A673 (cell line): ENCODE results near the gene ZFAND2A. TPM values are rescaled to one million over a fixed set of nuclear protein-coding genes. Genes with fewer than 3 reads are reported as not detected.
A peak's percentile ranks its signal among the peaks of the same experiment; 100 is the strongest.
"Not testable (repeated sequence)": the region's sequence is repeated elsewhere in the genome, so short reads cannot be mapped to it uniquely, and the experiment has no call there.

ENCODE experiments used
- BruUV-seq: library from RNA; stranded (reverse); fragments of 400-500 nt; replicated peaks from 2 replicates; lab custom pipeline; 2021; lab: Mats Ljungman, UMichigan
- CTCF ChIA-PET: fragments of 300-600 bp; sonication (Branson Sonifier 250); formaldehyde crosslinking; loops from one replicate; lab custom pipeline; 2022; ENCODE audit warnings: antibody characterized with exemption; lab: Charles Lee
- POLR2A ChIA-PET: fragments of 300-600 bp; sonication (Branson Sonifier 250); formaldehyde crosslinking; loops from one replicate; lab custom pipeline; 2022; ENCODE audit warnings: antibody characterized with exemption; ENCODE audit not compliant: low non-redundant PET; lab: Charles Lee
- DNase-seq: peaks from one replicate; pipeline ENCODE4 v3.0.0-alpha.2; 2015; ENCODE audit warnings: low spot score
- H3K27ac ChIP-seq: fragments of 200-600 bp; sonication (generic); 2 replicates; pipeline ENCODE4 v1.5.1; 2016; ENCODE audit warnings: mixed run types, low read depth, mild to moderate bottlenecking, mixed read lengths, antibody characterized with exemption, low read length; ENCODE audit not compliant: poor library complexity, severe bottlenecking
- H3K27me3 ChIP-seq: fragments of 200-600 bp; sonication (generic); replicated peaks from 2 replicates; pipeline ENCODE4 v1.6.1; 2017; ENCODE audit warnings: mixed run types, low read depth, mild to moderate bottlenecking, mixed read lengths, antibody characterized with exemption, low read length; ENCODE audit not compliant: insufficient read depth, poor library complexity
- H3K36me3 ChIP-seq: fragments of 200-600 bp; sonication (generic); 2 replicates; pipeline ENCODE4 v1.6.1; 2016; ENCODE audit warnings: mixed run types, mild to moderate bottlenecking, mixed read lengths, antibody characterized with exemption, low read length; ENCODE audit not compliant: insufficient read depth, poor library complexity, severe bottlenecking
- H3K4me1 ChIP-seq: fragments of 200-600 bp; sonication (generic); 2 replicates; pipeline ENCODE4 v1.6.1; 2017; ENCODE audit warnings: mixed run types, mild to moderate bottlenecking, mixed read lengths, antibody characterized with exemption, low read length; ENCODE audit not compliant: insufficient read depth, poor library complexity, severe bottlenecking
- H3K4me3 ChIP-seq: fragments of 200-600 bp; sonication (generic); 2 replicates; pipeline ENCODE4 v1.5.1; 2016; ENCODE audit warnings: low read depth, mixed run types, mild to moderate bottlenecking, mixed read lengths, low read length; ENCODE audit not compliant: poor library complexity, severe bottlenecking
- H3K9me3 ChIP-seq: fragments of 200-600 bp; sonication (generic); 2 replicates; pipeline ENCODE4 v1.6.1; 2016; ENCODE audit warnings: mixed run types, low read depth, mild to moderate bottlenecking, mixed read lengths, antibody characterized with exemption, low read length; ENCODE audit not compliant: poor library complexity, severe bottlenecking
- CTCF ChIP-seq: fragments of 300-800, 200-600 bp; sonication (generic); conservative IDR thresholded peaks from 2 replicates; pipeline ENCODE4 v1.5.1; 2017; ENCODE audit warnings: low read depth, mild to moderate bottlenecking, antibody characterized with exemption, low read length, moderate library complexity, mixed read lengths
- EZH2 ChIP-seq: fragments of 200-600 bp; sonication (generic); IDR thresholded peaks from 2 replicates; pipeline ENCODE4 v1.6.1; 2017; ENCODE audit warnings: borderline replicate concordance, low read depth, mild to moderate bottlenecking, mixed read lengths, antibody characterized with exemption, low read length; ENCODE audit not compliant: poor library complexity, severe bottlenecking
- intact Hi-C: fragments of 100-400 bp; cut with micrococcal nuclease; formaldehyde crosslinking; loops from one replicate; pipeline ENCODE4 v1.10.0; 2022; ENCODE audit not compliant: unreplicated experiment
- total RNA-seq: library from RNA; stranded (reverse); gene quantifications from 2 replicates; pipeline ENCODE4 v1.2.3, GENCODE V29; 2021

ZFAND2A gene
- total RNA-seq, 1 experiment from 2014 or later = 27.4 TPM

- BruUV-seq = no TSS peak
- DNase-seq = peak; percentile 81
- H3K36me3 ChIP-seq = no peaks in the 10 kb centered on the region
- H3K27ac ChIP-seq = peak overlapping the region; percentile 91
- intact Hi-C loops = no loop called here
- no peaks in the 10 kb centered on the region for H3K27me3 ChIP-seq
- H3K4me3 ChIP-seq = no peak overlapping the region
- TF ChIP-seq CTCF (no peak), EZH2 (no peak)
- ChIA-PET CTCF (interaction anchor here (0.6 to 1.0 kb wide), 4 partner anchors 21 to 171 kb away, joined by 3 to 6 read pairs (median 4); no protein-coding TSS in a partner anchor), POLR2A (no interaction called here)
- H3K9me3 ChIP-seq = no peaks in the 10 kb centered on the region
- H3K4me1 ChIP-seq = peaks cover 21% of the 10 kb centered on the region
These were observed 38.1 kb upstream of the ZFAND2A start for GRCh38 chr7:1197997-1198625.

- ChIA-PET CTCF (no interaction called here), POLR2A (interaction anchor here (0.6 kb wide), 1 partner anchor 229 kb away, joined by 3 read pairs; no protein-coding TSS in a partner anchor)
- no peak overlapping the region for H3K4me3 ChIP-seq
These were observed 37.0 kb upstream of the ZFAND2A start for GRCh38 chr7:1196950-1197349.

DNA sequence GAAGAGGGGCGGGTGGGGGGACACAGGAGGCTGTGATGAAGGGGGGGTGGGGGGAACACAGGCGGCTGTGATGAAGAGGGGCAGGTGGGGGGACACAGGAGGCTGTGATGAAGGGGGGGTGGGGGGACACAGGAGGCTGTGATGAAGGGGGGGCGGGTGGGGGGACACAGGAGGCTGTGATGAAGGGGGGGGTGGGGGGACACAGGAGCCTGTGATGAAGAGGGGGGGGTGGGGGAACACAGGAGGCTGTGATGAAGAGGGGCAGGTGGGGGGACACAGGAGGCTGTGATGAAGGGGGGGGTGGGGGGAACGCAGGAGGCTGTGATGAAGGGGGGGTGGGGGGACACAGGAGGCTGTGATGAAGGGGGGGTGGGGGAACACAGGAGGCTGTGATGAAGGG, 36.4 kb upstream of the ZFAND2A start:
- H3K9me3 ChIP-seq, POLR2A ChIA-PET, H3K36me3 ChIP-seq, CTCF ChIA-PET, H3K4me3 ChIP-seq, DNase-seq, intact Hi-C loops, H3K27ac ChIP-seq, H3K27me3 ChIP-seq, BruUV-seq: not testable (repeated sequence)
- H3K4me1 ChIP-seq = peaks cover 21% of the 10 kb centered on the region

More at GRCh38 chr7:1196950-1197349, 37.0 kb upstream of the ZFAND2A start:
- no peak for DNase-seq
- BruUV-seq = no TSS peak
- H3K36me3 ChIP-seq = no peaks in the 10 kb centered on the region
- H3K4me1 ChIP-seq = peaks cover 21% of the 10 kb centered on the region
- no peaks in the 10 kb centered on the region for H3K9me3 ChIP-seq
- intact Hi-C loops = no loop called here
- H3K27ac ChIP-seq = peak overlapping the region; percentile 13
- H3K27me3 ChIP-seq = no peaks in the 10 kb centered on the region
- no peak for TF ChIP-seq CTCF
- no peak for TF ChIP-seq EZH2
